Measurements from ENCODE around the gene CCDC88B.
A peak's percentile ranks its signal among the peaks of the same experiment; 100 is the strongest.

Gene CCDC88B

DNA sequence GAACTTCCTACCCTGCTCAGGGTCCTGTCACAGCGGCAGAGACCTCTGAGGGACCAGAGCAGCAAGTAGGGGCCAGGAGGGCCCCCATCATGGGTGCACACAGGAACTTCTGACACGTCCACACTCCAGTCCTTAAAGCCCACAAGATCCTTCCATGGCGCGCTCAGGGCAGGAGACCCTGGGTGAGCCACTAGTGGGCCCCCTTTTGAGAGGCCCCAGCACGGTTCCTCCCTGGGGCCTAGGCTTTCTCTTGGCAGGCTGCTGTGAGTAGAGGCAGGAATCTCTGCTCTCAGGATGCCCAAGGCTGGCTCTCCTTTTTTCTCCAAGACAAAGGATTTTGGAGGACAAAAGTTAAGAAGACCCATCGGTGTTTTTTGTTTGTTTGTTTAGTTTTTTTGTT, 41.3 kb downstream of the CCDC88B start:
- no peak for TF ChIP-seq JUND (IDR thresholded peaks at IDR 0.05; ENCODE audit: low read depth)
- DNase-seq (ENCODE audit: low read depth in 1 of 2, low spot score in 1 of 2), result no peak
- in situ Hi-C loops (cut with HindIII; ENCODE audit: low pct_unique_long_range_greater_than_20kb, low sequenced_read_pairs), result no loop called here

DNA sequence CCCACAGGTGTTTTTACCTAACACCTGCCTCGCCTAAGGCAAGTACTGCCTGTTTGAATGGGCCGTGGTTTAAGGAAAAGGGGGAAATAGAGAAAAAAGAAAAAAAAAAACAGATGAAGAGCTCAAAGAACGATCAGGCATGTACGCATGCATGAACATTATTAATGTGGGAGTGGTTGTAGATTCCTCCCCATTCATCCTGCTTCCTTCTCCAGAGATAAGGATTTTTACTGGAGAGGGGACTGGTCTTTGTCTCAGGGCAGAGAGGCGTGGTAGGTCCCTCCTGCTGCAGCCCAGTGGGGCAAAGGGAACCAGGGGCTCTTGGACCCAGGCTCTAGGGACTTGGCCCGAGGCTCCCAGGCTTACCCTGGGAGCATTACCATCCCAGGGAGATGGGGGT, 42.0 kb downstream of the CCDC88B start:
- no peak for TF ChIP-seq JUND (IDR thresholded peaks at IDR 0.05; ENCODE audit: low read depth)
- in situ Hi-C loops (cut with HindIII; ENCODE audit: low pct_unique_long_range_greater_than_20kb, low sequenced_read_pairs), result no loop called here
- DNase-seq (ENCODE audit: low read depth in 1 of 2, low spot score in 1 of 2), result no peak

DNA sequence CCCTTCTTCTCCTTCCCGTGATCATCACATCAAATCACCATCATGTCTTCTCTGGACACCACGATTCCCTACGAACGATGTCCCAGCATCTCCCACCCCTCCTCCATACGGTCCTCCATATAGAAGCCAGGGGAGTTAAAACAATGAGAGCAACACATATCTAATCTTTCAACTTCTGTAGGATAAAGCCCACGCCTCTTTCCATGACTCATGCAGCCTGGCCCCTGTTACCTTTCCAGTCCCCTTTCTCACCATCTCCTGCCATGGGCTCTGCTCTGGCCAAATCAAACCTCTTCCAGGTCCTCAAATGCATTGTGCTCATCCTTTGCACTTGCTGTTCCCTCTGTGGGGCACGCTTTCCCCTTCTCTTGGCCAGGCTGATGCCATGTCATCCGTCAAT, 42.6 kb downstream of the CCDC88B start:
- no peak for TF ChIP-seq JUND (IDR thresholded peaks at IDR 0.05; ENCODE audit: low read depth)

DNA sequence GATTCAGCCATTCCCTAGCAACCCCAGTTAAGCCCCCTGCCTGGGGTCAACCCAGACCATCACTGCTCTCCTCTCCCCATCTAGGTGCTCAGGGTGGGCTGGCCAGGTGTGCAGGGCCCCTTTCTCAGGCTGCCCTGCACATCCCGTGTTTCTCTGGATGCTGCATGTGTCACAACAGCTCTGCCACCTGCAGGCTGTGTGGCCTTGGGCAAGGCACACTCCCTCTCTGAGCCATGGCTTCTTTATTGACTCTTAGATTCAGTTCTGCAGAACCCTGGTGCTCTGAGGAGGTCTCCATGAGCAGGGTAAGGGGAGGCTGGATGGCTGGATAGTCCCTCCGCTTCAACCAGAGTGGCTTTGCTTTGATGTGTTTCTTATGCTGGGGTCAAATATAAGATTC, 43.6 kb downstream of the CCDC88B start:
- no peak for TF ChIP-seq JUND (IDR thresholded peaks at IDR 0.05; ENCODE audit: low read depth)
- in situ Hi-C loops (cut with HindIII; ENCODE audit: low pct_unique_long_range_greater_than_20kb, low sequenced_read_pairs), result no loop called here
- no peak for DNase-seq (ENCODE audit: low read depth in 1 of 2, low spot score in 1 of 2)

More for the DNA sequence above, 42.6 kb downstream of the CCDC88B start:
- DNase-seq (ENCODE audit: low read depth in 1 of 2, low spot score in 1 of 2), result no peak
- in situ Hi-C loops (cut with HindIII; ENCODE audit: low pct_unique_long_range_greater_than_20kb, low sequenced_read_pairs), result no loop called here

DNA sequence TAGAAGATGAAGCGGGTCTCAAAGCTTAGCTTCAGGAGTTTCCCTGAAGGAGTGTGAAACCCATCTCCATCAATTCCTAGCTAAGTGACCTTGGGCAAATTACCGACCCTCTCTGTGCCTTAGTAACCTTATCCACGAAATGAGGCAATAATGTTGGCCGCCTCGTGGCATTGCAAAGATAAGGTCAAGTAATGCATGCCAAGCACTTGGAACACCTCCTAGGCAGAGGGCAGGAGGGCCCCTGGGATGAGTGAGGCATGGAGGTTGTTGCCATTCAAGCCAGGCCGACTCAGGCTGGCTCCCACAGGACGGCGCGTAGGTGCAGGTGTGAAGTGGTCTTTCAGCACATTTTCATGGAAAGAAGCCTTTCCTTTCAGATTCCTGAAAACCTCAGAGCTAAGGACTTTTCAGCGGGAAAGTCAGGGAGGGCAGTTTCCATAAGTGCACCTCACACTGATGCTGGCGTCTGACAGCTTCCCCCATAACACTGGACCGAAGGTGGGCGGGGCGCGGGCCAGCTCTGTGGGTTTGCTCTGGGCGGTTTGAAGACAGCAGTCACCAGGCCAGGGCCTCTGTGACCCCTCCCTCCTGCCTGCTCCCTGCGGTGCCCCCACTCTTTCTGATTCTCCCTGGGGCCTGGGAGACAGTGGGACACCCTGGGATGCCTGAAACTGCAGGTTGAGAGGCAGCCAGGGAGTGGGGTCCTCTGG, 44.2 kb downstream of the CCDC88B start:
- in situ Hi-C loops (cut with HindIII; ENCODE audit: low pct_unique_long_range_greater_than_20kb, low sequenced_read_pairs), result no loop called here
- no peak for TF ChIP-seq JUND (IDR thresholded peaks at IDR 0.05; ENCODE audit: low read depth)
- no peak for DNase-seq (ENCODE audit: low read depth in 1 of 2, low spot score in 1 of 2)

DNA sequence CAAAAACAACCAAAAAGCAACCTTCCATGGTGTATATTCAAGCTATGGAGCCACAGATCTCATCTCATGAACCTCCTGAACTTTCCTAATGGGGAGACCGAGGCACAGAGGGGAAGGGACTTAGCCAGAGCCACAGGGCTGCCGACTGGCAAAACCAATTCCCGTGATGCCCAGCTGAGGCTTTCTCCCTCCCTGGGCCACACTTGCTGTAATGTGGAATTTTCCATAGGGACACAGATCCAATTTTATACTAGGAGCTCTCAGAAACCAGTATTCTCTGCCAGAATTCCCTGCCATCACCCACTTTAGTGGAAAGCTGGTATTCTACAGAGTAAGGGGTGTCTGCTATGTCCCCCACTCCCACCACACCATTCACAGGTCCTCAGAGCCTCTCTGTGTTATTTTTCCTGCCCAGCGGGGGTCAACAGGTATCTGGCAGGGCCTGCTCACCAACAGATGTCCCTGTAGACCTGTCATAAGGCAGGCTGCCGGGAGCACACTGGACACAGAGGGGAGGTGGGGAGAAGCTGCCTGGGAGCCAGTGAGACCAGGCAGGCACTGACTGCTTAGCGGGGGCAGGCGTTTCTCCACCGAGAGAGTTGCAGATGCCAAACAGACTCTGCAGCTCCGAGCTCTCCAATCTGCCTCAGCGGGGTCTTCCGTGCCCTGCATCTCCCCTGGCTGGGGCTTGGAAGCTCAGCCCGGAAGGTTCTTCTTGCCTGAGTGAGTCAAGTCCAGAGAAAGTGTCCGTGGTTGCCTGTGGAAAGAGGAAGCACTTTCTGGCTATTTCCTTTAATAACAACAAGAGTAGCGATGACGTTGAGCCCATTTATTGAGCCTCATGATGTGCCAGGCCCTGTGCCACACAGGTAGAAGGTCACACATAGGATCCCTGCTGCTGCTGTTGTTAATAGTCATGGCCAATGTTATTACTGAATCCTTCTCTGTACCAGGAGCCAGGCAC, 45.3 kb downstream of the CCDC88B start:
- TF ChIP-seq JUND (IDR thresholded peaks at IDR 0.05; ENCODE audit: low read depth), result no peak
- peak in 1 of 2 experiments; percentile 44 for DNase-seq (ENCODE audit: low read depth in 1 of 2, low spot score in 1 of 2)
- in situ Hi-C loops (cut with HindIII; ENCODE audit: low pct_unique_long_range_greater_than_20kb, low sequenced_read_pairs), result no loop called here

DNA sequence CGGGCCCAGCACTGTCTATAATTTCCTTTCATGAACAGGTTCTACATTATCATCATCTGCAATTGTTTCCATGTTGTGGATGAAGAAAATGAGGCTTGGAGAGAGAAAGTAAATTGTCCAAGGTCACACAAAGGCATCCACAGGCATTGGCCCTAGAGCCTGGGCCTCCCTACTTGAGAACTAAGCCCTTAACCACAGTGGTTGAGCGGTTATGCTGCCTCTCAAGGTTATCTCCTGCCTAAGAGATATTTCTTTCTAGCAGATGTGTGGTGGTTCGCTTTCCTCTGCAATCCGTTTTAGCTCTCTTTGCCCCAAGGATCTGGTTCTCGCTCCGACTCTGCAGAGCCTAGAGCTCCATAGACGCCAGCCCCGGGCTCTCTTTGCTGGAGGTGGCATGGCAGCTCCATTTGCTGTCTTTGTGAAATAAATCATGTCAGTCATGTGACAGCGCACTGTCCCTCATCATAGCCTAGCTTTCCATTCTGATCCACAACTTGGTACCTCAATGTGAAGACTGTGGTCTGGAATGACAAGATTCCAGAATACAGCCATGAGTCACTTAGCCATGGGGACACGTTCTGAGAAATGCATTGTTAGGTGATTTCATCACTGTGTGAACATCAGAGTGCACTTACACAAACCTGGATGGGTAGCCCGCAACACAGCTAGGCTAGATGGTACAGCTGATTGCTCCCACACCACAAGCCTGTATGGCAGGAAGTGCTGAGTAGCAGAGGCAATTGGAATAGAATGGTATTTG, 46.1 kb downstream of the CCDC88B start:
- DNase-seq (ENCODE audit: low read depth in 1 of 2, low spot score in 1 of 2), result peak in 1 of 2 experiments; percentile 87
- in situ Hi-C loops (cut with HindIII; ENCODE audit: low pct_unique_long_range_greater_than_20kb, low sequenced_read_pairs), result no loop called here
- no peak for TF ChIP-seq JUND (IDR thresholded peaks at IDR 0.05; ENCODE audit: low read depth)

DNA sequence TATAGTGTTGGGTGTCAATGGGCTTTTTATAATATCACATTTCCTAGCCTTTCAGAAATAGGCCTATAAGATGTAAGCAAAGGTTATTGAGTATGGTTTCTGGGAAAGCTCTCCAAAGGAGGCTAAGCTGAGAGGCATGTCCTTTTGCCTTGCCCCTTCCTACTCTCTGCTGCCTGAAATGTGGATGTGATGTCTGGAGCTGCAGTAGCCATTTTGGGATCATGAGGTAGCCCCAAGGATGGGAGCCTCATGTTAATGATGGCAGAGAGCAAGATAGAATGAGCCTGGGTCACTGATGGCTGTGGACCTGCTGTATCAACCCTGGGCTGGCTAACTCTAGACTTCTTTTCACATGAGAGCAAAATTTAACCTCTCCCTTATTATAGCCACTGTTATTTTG, 47.9 kb downstream of the CCDC88B start:
- DNase-seq (ENCODE audit: low read depth in 1 of 2, low spot score in 1 of 2), result no peak
- in situ Hi-C loops (cut with HindIII; ENCODE audit: low pct_unique_long_range_greater_than_20kb, low sequenced_read_pairs), result no loop called here
- no peak for TF ChIP-seq JUND (IDR thresholded peaks at IDR 0.05; ENCODE audit: low read depth)

DNA sequence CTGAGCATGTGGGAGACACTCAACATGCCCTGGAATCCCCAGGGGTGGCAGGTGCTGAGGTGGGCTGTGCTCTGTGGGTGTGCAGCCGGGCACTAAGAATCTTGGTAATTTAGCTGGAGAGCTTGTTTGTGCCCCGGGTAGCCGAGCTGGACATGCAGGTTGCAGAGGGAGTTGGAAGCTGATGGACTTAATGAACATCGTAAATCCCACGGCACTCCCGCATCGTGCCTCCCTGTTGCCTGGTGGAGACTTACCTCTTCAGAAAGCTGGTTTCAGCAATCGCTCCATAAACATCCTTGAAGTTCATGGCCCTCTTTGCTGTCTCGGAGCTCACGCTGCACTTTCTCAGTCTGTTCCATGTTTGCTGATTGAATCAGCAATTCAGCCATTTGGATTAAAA, 48.9 kb downstream of the CCDC88B start:
- DNase-seq (ENCODE audit: low read depth in 1 of 2, low spot score in 1 of 2), result peak in 1 of 2 experiments; percentile 47
- in situ Hi-C loops (cut with HindIII; ENCODE audit: low pct_unique_long_range_greater_than_20kb, low sequenced_read_pairs), result no loop called here
- TF ChIP-seq JUND (IDR thresholded peaks at IDR 0.05; ENCODE audit: low read depth), result no peak

DNA sequence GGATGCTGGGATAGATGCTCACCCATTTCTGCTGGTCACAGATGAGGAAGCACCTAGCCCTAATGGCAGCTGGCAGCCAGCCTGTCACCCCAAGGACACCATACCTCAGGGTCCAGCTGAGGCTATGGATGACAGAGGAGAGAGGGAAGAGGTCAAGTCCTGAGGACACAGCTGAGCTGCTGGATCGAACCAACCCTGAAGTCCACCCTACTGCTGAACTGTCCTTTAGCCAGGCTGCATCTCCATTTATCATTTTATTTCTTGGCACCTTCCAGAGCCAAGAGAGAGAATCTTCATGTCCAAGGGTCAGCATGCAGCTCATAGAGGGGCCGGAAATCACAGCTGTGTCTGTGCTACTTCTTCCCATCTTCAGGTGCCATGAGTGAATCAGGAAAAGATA, 49.8 kb downstream of the CCDC88B start:
- TF ChIP-seq JUND (IDR thresholded peaks at IDR 0.05; ENCODE audit: low read depth), result no peak
- DNase-seq (ENCODE audit: low read depth in 1 of 2, low spot score in 1 of 2), result no peak
- in situ Hi-C loops (cut with HindIII; ENCODE audit: low pct_unique_long_range_greater_than_20kb, low sequenced_read_pairs), result no loop called here

DNA sequence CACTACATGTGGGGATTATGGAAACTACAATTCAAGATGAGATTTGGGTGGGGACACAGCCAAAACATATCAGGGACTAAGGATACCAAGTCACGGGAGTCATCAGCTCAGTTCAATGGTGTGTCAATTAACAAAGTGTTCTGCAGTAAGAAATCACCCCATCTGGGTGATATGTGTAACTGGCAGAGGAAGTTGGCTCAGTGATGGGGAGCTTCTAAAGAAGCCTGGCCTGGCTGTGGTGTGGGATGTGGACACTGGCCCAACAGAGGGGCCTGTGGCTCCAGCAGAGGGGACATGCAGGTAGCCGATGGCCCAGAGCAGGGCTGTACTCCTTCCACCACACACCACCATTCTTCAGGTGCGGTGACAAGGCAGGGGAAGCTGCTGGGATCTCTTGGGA, 50.6 kb downstream of the CCDC88B start:
- TF ChIP-seq JUND (IDR thresholded peaks at IDR 0.05; ENCODE audit: low read depth), result no peak
- in situ Hi-C loops (cut with HindIII; ENCODE audit: low pct_unique_long_range_greater_than_20kb, low sequenced_read_pairs), result no loop called here
- no peak for DNase-seq (ENCODE audit: low read depth in 1 of 2, low spot score in 1 of 2)

DNA sequence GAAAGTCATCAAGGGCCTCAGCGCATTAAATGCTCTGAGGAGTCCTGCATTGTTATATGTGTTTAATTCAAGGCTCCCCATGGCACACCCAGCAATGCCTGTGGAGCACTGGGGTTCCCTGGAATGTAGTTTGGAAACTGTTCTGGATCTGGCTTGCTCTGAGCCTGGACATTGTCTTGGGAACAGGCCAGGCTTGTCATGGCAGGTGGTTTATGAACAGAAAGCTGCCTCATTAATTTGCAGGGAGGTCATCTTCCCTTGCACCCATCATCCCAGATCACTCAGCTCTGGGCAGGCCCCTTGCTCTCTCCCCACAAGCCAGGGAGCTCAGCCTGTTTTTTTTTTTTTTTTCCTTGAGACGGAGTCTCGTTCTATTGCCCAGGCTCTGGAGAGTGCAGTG, 51.8 kb downstream of the CCDC88B start:
- no peak for TF ChIP-seq JUND (IDR thresholded peaks at IDR 0.05; ENCODE audit: low read depth)
- in situ Hi-C loops (cut with HindIII; ENCODE audit: low pct_unique_long_range_greater_than_20kb, low sequenced_read_pairs), result no loop called here
- DNase-seq (ENCODE audit: low read depth in 1 of 2, low spot score in 1 of 2), result no peak
